Measurements from ENCODE around the gene FOXJ1.

The FOXJ1 gene

DNA sequence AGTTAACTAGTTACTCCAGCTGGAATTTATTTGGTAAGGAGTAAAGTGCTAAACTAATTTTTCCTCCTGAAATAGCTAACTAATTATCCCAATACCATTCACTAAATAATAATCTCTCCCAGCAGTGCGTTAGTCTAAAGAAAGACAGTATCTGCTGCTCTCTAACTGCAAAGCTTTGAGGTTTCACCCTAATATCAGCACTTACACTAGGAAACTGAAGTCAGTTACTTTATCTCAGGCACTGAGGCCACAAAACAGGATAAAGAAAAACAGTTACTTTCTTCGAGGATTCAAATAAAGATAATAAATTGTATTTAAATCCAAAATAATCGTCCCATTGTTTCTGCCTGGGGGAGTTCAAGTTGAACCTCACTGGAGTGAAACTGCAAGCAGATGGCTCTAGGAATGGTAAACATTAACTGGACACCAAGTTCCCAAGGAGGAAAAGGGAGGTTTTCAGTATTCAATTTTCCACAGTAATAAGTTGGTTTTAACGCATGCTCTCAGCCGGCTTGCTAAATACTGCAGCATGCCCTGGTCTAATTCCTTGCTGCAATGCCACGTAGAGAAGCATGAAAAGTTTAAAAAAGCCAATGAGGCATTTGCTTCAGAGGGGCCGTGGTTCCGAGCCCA is 20.0 kb upstream of the FOXJ1 start:
- no peak for DNase-seq

DNA sequence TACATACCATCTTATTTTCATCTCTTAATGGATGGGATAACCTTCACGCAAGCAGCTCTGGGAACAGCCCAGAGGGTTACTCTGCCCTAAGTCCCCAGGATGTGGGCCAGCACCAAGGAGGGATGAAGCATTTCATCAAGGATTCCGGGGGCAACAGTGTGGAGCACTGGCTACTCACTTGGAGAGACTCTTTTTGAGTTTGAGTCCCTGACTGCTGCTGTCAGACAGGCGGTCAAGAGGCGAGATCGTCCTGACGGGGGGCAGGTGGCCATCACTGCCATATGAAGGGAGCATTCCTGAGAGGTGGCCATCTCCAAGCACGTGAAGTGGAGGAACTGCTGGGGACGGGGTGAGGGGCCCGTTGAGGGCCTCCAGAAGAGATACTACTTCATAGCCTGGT is 18.1 kb upstream of the FOXJ1 start:
- no peak for DNase-seq

DNA sequence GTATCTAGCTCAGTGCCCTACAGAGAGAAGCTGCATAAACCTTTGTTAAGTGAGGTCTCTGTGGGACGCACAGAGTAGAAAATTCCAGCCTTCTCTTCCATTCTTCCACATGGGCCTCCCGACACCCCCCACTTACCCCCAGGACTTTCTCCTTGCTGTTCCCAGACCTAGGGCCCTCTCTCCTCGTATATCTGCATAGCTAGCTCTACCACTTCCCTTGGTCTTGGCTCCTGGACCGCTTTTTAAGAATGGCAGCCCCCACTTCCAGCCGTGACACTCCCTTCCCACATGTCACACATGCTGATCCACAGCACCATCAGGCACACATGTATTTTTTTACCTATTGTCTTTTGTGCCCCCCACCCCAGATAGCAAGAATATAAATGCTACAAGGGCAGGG is 16.7 kb upstream of the FOXJ1 start:
- no peak for DNase-seq

DNA sequence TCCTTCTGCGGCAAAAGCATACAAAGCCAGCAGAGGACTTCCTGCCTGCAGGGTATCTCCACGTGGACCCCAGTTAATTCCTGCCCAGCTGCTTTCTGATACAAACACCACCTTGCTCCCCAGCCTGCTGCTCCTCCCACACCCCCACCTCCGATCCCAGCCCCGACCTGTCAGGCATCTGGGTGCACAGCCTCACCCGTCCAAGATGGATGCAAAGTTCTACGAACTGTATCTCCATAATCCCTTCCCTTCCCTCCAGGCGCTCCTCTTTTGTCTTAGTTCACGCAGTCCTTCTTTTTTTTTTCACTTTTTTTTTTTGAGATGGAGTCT is 15.6 kb upstream of the FOXJ1 start:
- DNase-seq = no peak

DNA sequence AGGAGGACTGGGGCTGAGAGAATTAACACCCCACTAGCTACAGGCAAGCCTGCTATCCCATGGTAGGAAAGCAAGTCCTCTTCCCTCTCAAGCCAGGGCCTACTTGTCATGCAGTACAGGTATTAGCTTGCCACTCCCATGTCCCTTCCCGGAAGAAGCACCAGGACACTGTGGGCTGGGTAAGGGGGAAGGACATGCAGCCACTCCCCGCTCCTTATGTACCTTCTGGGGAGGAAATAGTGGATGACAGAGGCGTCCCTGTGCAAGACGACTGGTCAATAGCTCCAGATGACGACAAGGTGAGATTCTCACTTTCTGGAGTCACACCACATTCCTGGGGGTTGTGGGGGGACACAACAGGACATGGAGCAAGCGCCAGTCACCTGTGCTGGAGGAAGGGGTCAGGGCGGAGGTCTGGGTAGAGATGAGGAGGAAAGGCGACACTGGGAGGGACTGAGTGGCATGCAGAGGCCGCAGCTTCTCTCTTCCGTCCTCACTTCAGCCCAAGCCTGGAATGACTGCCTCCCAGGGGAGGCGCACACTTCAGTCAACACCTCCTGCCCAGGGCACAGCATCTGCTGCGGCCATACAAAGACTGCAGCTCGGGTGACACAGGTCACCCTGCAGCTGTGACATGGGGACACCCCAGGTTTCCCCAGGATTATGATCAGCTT is 15.1 kb upstream of the FOXJ1 start:
- DNase-seq = no peak

DNA sequence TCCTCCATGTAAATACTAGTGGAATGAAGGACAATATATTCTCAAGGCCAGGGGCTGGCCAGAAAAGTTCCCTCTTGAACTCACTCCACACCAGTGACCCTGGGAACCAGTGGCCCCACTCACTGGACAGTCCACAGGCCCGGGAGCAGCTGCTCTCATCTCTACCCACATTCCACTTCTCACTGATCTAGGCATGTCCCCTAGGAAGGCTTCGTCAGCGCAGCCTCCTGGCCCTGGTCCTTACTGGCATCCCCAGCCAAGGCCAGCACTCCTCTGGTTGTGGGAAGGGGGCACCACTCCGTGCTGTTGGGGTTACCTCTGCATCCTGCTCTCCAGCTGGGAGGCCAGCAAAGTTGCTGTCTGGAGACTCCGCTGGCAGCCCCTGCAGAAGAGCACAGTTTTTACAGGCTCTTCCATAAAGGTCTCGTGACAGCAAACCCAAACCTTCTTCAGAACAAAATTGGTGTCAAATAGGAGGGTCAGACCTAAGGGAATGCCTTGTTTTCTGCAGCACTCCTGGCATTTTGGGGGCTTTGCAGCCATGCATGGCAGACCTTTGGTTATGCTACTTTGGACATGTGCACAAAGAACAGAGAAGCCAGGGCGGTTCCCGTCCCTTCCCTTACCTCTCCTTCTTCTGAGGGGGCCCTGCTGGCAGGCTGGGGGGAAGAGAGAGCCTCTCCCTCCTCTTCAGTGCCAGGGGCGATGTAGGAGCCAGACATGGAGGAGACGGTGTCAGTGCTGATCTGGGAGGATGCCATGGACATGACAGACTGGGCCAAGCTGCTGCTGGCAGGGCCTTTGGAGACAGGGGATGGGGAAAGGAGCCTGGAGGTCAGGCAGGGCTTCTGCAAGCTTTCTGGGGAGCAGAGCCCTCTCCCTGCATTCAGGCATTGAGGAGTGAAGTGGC is 14.1 kb upstream of the FOXJ1 start:
- no peak for DNase-seq

DNA sequence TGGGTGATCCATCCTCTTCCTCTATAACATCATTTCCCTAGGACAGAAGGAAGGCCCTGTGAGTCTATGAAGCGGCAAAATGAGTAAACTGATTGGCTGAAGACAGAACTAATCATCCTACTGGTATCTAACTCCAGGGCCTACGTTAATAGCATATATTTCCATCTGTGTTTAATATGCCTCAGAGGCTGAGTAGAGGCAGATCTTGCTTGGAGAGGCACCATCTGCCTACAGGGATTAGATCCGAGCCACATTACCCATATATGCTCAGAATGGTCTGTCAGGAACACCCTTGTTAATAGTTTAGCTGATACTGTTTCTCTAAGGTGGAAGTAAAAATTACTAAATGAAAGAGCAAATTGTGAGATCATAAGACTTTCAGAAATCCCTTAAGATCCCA is 13.2 kb upstream of the FOXJ1 start:
- no peak for DNase-seq

DNA sequence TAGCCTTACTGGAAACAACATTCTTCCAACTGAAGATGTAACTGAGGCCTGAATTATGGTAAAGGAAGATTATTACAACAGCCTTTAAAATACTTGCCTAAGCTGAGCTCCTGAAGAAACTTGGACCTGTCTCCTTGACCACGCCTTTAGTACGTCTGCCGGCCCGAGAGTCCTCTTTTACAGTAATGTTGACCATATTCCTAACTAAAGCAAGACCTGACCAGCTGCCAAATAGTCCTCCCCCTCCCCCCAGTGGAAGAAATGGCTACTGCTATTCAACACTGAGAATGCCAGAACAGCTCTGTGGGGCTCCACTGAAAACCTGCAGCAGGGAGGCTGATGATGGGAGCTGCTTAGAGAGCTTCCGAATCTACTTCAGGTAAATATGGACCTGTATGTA is 12.6 kb upstream of the FOXJ1 start:
- no peak for DNase-seq

DNA sequence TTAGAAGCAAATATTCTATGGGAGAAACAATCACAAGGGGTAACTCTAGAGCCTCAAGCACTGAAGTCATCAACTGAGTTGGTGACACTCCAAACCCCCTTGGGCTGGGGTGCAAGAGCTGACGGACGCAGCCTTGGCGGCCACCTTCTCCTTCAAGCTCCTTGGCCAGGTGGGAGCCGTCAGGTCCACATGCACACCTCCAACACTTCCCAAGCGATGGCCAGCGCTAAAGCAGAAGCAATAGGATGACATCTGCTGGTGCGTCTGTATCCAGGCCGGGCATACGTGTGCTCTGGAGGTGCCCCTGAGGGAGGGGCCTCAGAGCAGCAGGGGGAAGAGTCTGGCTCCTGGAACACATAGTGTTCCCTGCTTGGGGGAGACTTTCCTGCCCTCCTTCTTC is 12.2 kb upstream of the FOXJ1 start:
- DNase-seq = no peak

DNA sequence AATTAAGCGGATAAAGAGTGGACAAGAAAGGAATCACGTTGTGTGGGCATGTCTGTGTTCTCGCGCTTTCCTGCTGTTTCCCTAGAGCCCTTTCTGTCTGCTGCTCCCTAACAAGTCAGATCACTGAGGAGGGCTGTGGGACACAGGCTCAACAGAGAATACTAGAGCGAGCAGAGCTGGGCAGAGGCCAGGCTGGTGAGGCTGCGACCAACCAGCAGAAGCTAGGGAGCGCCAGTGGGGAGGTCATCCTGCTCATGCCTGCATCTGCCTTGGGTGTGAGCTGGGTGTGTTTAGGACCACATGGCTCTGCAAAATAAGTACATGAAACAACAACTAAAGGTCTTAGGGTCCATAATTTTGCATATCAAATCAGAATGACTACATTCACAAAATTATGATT is 11.5 kb upstream of the FOXJ1 start:
- DNase-seq = no peak

DNA sequence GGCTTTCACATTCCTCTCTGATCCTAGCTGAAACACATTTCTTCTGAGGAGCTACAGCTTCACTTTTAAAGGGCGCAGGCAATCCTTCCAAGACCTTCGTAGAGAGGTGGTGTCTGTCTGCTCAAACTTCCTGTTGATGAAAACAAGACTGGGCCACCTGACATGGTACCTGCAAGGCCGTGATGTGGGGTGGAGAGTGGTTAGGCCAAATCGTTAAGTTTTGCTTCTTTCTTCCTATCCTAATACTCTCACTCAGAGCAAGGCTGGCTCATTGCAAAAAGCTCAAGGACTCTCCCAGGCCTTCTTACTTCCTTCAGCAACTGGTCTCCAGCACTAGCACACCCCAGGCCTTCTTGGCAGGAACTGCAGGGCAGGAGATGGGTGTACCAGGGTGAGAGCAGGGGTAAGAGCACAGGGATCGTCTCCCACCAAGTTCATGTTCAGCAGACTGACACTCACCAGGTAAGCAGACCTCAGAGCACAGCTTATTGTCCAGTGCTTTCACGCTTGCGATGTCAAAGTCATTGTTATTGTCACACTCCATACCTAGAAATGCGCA is 10.9 kb upstream of the FOXJ1 start:
- no peak for DNase-seq

DNA sequence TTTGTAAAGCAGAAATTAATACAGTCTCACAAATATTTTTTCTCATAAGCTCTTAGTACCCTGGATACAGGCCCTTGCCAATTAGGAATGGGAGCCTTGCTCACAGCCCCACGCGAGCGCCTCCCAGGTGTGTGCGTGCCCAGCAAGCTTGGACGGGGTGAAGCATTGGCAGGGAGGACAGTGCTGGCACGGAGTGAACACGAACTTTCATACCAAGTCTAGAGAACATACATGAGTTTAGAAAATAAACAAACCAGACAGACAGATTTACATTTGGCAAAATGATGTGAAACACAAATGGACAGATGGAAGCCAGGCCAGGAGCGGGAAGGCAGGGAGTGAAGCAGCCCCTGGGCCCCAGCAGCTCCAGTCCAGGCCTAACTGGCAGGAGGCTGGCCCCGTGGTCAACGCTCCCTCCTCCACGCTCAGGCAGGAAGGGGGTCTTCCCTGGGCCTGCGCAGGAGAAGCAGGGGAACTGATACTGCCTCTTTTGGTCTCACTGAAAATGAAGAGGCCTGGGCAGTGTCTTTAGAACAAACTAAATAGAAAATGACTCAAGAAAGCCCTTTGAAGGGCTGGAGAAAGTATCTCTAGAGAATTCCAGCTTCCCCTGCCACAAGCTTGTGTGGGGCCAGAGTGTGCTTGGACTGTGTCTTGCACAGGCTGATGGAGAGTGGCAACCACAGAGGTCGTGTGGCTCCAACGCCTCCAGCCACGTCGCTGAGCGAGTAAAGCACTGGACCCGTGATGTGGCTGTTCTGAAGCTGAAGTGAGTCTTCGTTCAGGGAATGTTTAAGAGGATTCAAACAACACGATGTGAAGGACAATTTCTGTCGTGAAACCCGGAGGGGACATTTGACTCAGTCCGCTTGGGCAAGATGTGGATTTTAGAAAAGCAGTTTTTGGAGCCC is 9.9 kb upstream of the FOXJ1 start:
- DNase-seq = no peak

DNA sequence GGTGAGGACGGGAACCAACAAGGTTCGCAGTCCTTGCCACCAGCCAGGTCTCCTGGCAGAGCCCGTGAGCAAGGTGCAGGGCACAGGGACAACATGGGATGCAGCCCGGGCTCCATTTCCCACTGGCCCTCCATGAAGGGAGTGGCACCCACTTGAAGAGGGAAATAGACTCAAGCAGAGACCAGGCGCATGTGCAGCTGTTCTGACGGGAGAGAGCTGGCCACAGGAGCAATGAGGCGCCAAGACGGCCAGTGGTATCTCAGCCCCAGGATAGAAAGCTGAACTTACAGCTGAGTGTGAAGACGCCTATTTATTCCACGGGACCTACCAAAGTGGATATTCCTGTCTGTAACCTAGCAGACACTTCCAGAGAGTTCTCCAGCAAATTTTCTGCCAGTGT is 8.2 kb upstream of the FOXJ1 start:
- no peak for DNase-seq

DNA sequence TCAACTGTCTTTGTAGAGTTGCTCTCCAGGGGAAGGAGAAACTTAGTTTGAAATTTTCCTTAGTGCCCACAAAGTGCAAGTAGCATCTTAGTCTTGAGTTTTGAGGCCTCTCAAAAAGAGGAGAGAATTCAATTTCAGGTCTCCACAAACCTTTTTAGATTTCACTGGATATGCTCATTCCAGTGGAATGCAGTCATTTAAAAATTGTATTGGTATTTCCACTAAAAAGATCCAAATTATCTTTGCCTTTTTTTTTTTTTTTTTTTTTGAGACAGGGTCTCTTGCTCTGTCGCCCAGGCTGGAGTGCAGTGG is 6.9 kb upstream of the FOXJ1 start:
- DNase-seq = no peak

DNA sequence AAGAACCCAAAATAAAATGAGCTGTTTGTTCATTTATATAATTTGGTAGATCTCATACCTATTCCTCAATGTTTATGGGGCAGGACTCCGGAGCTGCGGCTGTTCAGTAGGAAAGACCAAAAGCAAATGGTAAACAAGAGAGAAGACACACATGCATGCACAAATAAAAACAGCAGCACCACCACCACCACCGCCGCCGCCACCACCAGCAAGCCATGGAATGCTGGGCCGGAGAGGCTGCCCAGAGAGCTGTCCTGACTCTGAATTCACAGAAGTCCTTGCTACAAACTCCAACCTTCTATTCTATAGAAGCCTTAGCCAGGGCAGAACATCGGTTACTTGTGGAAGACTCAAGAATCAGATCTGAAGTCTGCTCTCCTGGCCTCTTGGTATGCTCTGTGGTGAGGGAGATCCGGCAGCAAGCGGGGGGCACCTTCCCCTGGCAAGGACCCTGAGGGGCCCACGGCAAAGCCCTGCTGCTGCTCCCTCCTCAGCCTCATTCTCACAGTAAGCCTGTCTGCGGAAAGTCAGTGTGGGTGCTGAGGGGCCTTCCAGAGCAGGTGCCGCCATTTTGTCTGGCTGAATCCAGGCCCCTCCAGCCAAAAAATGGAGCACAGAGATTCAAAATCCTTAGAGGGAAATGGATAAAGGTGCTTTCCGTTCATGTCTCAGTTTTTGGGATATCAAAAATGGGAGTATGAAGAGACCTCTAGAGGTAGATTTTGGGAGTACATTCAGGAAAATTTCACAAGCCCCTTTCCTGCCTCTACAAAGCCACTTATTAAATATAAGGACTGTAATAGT is 6.4 kb upstream of the FOXJ1 start:
- no peak for DNase-seq

DNA sequence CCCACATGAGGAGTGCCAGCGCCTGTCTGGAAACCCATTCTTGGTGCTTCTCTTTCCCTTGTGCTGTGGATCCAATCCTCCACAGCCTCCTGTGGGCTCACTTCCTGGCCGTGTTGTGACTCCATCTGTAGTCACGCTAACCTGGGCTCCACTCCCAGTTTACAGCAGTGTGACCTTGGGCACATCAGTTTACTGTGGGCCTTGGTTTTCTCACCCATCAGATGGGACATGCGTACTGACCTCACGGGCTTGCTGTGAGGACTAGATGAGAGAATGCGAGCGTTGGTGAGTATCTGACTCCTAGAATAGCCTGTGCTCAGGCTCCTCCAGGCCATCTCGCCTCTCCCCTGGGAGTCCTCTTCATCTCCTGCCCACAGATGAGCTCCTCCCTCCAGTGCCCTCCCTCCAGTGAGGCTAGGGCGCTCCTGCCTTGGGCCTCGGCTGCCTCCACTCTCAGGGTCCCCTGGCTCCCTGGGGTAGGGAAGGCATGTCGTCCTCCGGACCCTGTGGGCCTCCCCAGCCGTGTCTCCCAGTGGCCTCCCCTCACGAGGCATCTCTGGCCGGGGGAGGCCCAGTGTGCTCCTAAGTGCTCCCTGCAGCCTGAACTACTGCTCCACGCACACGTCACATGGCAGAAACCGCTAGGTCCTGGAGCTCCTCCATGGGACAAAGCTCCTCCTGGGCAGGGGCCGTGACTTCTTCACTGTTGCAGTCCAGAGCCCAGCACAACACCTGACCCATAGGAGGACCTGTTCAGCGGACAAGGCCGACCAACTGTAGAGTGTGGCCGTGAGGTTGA is 5.2 kb upstream of the FOXJ1 start:
- DNase-seq = no peak

DNA sequence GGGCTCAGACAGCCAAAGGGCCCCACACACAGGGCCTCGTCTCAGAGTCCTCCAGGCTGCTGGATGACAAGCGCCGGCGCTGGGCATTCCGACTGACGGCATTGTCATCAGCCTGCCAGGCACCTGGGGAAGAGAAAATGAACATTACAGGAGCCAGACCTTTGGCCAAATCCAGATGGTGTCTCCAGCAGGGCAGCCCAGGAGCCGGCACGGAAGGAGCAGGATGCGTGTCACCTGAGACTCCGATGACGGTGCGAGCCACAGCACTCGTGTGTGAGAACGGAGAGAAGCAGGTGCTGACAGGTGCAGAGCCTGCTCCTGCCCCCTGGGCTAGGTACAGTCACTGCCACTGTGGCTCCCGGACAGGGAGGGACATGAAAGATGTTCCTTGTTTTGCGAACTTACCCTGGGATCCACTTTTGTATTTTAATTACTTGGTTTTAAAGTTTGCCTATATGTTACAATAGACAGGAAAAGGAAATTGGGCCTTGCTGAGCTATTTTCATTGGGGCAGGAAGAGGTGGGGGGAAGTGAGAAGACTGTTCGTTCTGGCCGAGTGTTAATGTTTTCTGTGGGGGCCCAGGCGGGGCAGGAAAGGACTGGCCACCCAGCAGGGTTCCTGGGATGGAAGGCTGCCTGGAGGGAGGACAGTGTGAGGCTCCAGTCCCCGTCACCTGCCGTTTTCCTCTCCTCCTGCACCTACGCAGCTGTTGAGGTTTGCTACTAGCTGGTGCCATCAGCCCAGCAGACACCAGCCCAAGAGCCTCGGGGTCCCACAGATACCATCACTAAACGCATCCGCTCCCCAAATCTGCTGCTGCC is 4.4 kb upstream of the FOXJ1 start:
- no peak for DNase-seq

DNA sequence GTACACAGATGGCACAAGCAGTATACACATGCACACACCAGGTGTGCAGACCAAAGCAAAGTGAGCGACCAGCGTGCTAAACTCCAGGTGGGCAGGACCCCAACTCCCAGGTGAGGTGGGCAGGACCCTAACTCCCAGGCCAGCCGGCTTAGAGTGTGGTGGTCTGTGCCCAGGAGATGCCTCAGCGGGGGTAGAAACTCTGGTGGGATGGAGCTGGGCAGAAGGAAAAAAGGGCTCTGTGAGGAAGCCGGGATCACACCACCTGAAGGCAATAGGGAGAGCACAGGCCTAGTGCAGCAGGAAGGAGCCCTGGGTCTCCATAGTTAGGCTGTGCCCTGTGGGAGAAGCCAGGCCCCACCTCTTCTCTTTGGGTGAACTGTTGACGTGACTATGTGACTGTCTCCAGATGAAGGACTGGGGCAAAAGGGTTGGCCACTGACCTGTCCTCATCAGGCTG is 1.6 kb upstream of the FOXJ1 start:
- no peak for DNase-seq

DNA sequence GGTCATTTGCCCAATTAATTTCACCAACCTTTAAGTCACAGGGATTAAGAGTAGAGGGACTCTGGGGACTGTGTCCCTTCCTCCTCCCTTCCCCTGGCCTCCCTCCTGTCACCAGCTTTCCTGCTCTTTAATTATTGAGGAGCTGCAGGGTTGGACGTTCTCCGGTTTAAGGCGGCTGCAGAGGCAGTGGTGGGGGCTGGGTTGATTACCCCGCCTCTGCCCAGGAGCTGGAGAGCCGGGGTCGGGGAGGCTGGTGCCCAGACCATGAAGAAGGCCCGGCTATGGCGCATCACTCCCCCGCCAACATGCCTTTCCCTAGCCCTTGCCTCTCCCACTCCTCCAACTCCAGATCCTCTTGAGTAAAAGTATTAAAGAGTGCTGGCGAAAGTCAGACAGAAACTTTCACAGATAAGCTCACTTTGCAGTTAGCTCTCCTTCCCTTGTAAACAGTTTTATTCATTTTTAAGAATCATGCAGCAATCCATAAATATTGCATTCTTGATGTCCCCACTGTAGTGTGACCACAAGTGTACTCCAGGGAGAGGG is 1.1 kb upstream of the FOXJ1 start:
- no peak for DNase-seq

DNA sequence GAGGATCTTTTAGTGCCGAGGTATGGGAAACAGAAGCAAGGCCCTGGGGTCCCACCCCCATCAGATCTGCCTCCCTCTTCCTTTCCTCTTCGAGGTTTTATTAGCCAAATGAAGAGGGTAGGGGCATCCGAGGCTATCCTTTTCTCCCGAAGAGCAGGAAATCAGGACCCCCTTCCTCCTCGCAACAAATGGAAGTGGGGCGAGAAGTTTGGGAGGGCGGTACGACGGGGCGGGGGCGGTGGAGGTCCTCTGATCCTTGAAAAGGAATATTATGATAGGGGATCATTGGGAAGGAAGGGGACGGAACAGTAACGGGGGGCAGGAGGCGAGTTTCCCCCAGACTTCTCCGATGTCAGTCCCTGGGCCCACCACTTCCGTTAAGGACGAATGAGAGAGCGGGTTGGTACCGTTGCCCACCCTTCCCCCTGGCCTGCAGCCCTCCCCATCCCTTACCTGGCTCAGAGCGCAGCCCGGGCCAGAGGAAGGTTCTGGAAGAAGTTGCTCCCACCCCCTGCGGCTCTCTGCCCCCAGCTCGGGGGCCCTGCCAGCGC is 309 bp downstream of the FOXJ1 start:
- no peak for DNase-seq
